ENCODE data around the gene PMIS2.

DNA sequence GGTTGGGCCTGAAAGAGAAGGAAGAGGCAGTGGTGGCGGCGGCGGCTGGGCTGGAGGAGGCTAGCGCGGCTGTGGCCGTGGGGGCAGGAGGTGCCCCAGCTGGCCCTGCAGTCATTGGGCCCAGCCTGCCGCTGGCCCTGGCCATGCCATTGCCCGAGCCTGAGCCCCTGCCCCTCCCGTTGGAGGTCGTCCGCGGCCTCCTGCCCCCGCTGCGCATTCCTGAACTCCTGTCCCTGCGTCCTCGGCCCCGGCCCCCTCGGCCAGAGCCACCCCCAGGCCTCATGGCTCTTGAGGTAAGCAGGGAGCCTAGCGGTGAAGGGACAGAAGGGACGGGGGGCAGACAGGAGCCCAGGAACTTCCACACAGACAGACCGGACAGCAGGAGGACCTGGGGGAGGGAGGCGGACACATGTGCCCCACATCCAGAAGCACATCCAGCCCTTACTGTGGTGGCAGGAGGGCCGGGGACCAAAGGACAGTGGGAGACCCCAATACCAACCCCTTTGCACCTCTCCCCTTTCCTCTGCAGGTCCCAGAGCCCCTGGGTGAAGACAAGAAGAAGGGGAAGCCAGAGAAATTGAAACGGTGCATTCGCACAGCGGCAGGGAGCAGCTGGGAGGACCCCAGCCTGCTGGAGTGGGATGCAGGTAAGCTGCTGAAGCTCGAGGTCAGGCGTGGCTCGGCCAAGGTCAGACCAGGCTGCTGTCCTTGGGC lies 47.9 kb downstream of the PMIS2 start:
- no peak for TF ChIP-seq CTCF (IDR thresholded peaks at IDR 0.05)
- no peak for TF ChIP-seq POLR2AphosphoS5 (IDR thresholded peaks at IDR 0.05)
- TF ChIP-seq EP300 (IDR thresholded peaks at IDR 0.05): no peak
- no peak for TF ChIP-seq POLR2A (IDR thresholded peaks at IDR 0.05)
